Measurements from ENCODE around the gene OR4A47. TPM values are rescaled to one million over a fixed set of nuclear protein-coding genes. Genes with fewer than 3 reads are reported as not detected.
A peak's percentile ranks its signal among the peaks of the same experiment; 100 is the strongest.
"Not testable (repeated sequence)": the region's sequence is repeated elsewhere in the genome, so short reads cannot be mapped to it uniquely, and the experiment has no call there.

Gene OR4A47
- total RNA-seq, result not detected
- polyA plus RNA-seq, result not detected
- long read RNA-seq, donor 1, result 0 reads
- long read RNA-seq, donor 2, result 0 reads
- long read RNA-seq, donor 3, result 0 reads
- long read RNA-seq, donor 4, result 0 reads
- long read RNA-seq, donor 5, result 0 reads
- long read RNA-seq, donor 6, result 0 reads
- long read RNA-seq, donor 7, result 0 reads
- long read RNA-seq, donor 8, result 0 reads
- long read RNA-seq, donor 9, result 0 reads
- long read RNA-seq, donor 10, result 0 reads

DNA sequence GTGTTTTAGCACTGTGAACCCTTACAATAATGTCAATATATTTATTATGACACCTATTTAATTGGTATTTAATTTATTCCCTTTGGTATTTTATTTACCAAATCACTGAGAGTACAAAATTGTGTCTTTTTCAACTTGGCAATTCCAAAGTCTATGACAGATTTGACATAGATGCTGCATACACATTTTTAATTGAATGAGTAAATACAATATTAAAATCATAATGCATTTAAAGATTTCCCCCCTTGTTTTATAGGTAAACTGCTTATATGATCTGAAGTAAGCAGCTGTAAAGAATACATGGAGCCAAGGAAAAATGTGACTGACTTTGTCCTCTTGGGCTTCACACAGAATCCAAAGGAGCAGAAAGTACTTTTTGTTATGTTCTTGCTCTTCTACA lies at the start of gene OR4A47:
Gene OR4A47 (plus strand): TSS at position 301 of the 400 bp plus-strand sequence. CDS start 0 bp downstream, at position 301.
- DNase-seq; H3K9me3 ChIP-seq (replicated peaks in 1 of 3); H3K27me3 ChIP-seq; H3K27ac ChIP-seq; H3K36me3 ChIP-seq (replicated peaks in 1 of 2); H3K4me3 ChIP-seq; H3K4me1 ChIP-seq (replicated peaks in 1 of 2); intact Hi-C loops (cut with DNase I): not testable (repeated sequence)

DNA sequence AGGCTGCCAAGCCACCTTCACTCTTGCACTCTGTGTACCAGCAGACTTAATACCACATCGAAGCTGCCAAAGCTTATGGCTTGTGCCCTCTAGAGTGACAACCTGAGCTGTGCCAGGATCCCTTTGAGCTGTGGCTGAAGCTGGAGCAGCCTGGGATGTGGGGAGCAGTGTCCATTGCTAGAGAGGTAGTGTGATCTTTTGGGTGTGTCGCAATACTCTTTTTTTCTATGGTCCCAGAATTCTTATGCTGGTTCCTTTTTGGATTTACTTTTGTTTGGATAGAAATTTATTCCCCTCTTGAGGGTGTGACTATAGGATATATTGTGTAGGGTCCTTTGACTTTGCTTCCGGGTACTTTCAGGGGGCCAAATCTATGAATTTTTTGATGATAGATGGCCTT lies 32.7 kb upstream of the OR4A47 start:
- H3K4me1 ChIP-seq (replicated peaks in 1 of 2); H3K36me3 ChIP-seq (replicated peaks in 1 of 2); H3K4me3 ChIP-seq; H3K27me3 ChIP-seq; DNase-seq; H3K9me3 ChIP-seq (replicated peaks in 1 of 3); intact Hi-C loops (cut with DNase I); H3K27ac ChIP-seq: not testable (repeated sequence)
- WGBS, 4 donors, result 79 to 86% (median 85%) methylated on average over 2 to 3 of the region's 3 CpGs

- H3K4me1 ChIP-seq (replicated peaks in 1 of 2); H3K4me3 ChIP-seq; H3K27me3 ChIP-seq; H3K36me3 ChIP-seq (replicated peaks in 1 of 2); H3K27ac ChIP-seq; H3K9me3 ChIP-seq (replicated peaks in 1 of 3); intact Hi-C loops (cut with DNase I): not testable (repeated sequence)
- peak in 2 of 7 donors; percentile 35 to 79 for DNase-seq
- 61 to 63% (median 61%) methylated on average over 2 of the region's 2 CpGs for WGBS, 4 donors
These were observed 14.6 kb upstream of the OR4A47 start for GRCh38 chr11:48473966-48474365.

DNA sequence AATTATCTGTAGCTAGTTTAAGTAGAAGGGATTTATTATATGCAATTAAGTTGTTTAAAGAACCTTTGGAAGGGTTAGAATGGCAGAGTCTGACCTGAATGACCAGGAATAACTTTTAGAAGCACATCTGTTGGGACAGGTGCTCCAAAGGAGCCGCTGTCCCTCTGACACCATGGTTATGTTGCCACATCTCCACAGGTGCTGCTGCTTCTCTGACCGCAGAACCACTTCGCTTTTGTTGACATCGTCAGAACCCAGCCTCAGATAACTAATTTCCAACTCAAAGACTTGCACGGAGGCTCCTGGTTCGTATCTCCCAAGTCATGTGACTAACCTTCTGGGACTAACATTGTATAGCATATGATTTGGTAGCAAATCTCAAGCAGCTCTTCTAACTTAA lies 13.9 kb upstream of the OR4A47 start:
- 45 to 67% (median 64%) methylated on average over 6 of the region's 6 CpGs for WGBS, 4 donors
- DNase-seq; intact Hi-C loops (cut with DNase I): not testable (repeated sequence)

DNA sequence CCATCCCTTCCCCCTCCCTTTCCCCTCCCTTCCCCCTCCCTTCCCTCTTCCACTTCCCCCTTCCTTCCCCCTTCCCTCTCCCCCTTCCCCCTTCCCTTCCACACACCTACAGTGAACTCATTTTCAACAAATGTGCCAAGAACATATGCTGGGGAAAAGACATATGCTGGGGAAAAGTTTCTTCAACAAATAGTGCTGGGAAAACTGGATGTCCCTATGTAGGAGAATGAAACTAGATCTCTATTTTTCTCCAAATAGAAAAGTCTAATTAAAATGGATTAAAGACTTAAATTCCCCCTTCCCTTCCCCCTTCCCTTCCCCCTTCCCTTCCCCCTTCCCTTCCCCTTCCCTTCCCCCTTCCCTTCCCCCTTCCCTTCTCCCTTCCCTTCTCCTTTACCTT lies 17.6 kb downstream of the OR4A47 start:
- H3K4me3 ChIP-seq; H3K27ac ChIP-seq; H3K27me3 ChIP-seq; H3K9me3 ChIP-seq (replicated peaks in 1 of 3); DNase-seq; H3K4me1 ChIP-seq (replicated peaks in 1 of 2); intact Hi-C loops (cut with DNase I); H3K36me3 ChIP-seq (replicated peaks in 1 of 2): not testable (repeated sequence)

More for the DNA sequence above, 13.9 kb upstream of the OR4A47 start:
- H3K4me3 ChIP-seq; H3K27me3 ChIP-seq; H3K4me1 ChIP-seq (replicated peaks in 1 of 2); H3K27ac ChIP-seq; H3K9me3 ChIP-seq (replicated peaks in 1 of 3); H3K36me3 ChIP-seq (replicated peaks in 1 of 2): not testable (repeated sequence)

- no peak overlapping the region for H3K27ac ChIP-seq
- DNase-seq, result no peak
- H3K4me1 ChIP-seq (replicated peaks in 1 of 2), result no peaks in the 10 kb centered on the region
- no peak overlapping the region for H3K4me3 ChIP-seq
- H3K27me3 ChIP-seq, result no peaks in the 10 kb centered on the region
- H3K9me3 ChIP-seq (replicated peaks in 1 of 3), result no peaks in the 10 kb centered on the region
- TF ChIP-seq, protein P1, sequence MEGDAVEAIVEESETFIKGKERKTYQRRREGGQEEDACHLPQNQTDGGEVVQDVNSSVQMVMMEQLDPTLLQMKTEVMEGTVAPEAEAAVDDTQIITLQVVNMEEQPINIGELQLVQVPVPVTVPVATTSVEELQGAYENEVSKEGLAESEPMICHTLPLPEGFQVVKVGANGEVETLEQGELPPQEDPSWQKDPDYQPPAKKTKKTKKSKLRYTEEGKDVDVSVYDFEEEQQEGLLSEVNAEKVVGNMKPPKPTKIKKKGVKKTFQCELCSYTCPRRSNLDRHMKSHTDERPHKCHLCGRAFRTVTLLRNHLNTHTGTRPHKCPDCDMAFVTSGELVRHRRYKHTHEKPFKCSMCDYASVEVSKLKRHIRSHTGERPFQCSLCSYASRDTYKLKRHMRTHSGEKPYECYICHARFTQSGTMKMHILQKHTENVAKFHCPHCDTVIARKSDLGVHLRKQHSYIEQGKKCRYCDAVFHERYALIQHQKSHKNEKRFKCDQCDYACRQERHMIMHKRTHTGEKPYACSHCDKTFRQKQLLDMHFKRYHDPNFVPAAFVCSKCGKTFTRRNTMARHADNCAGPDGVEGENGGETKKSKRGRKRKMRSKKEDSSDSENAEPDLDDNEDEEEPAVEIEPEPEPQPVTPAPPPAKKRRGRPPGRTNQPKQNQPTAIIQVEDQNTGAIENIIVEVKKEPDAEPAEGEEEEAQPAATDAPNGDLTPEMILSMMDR (IDR thresholded peaks at IDR 0.05), result no peak
- no peak for TF ChIP-seq POLR2A (IDR thresholded peaks at IDR 0.05)
- no peaks in the 10 kb centered on the region for H3K36me3 ChIP-seq (replicated peaks in 1 of 2)
- intact Hi-C loops (cut with DNase I), result no loop called here
- 52 to 71% (median 57%) methylated on average over 2 of the region's 2 CpGs for WGBS, 4 donors
These were observed 50.4 kb downstream of the OR4A47 start for GRCh38 chr11:48538991-48539390.

Other genes starting within 250 kb of the OR4A47 start
- gene OR4X2, start 243.7 kb upstream of the OR4A47 start, total RNA-seq, result not detected
- not detected for gene OR4X2, start 243.7 kb upstream of the OR4A47 start, polyA plus RNA-seq
- not detected for gene OR4X1, start 224.9 kb upstream of the OR4A47 start, total RNA-seq
- gene OR4X1, start 224.9 kb upstream of the OR4A47 start, polyA plus RNA-seq, result not detected
- not detected for gene OR4S1, start 182.6 kb upstream of the OR4A47 start, total RNA-seq
- not detected for gene OR4S1, start 182.6 kb upstream of the OR4A47 start, polyA plus RNA-seq
- gene OR4C3, start 163.9 kb upstream of the OR4A47 start, total RNA-seq, result not detected
- gene OR4C3, start 163.9 kb upstream of the OR4A47 start, polyA plus RNA-seq, result not detected
- gene OR4C5, start 122.3 kb upstream of the OR4A47 start, total RNA-seq, result not detected
- not detected for gene OR4C5, start 122.3 kb upstream of the OR4A47 start, polyA plus RNA-seq